Measurements from ENCODE around the gene PPP1R12C. TPM values are rescaled to one million over a fixed set of nuclear protein-coding genes. Genes with fewer than 3 reads are reported as not detected.

PPP1R12C gene
- total RNA-seq, 1 donor from 2014 or later = 110 TPM

GRCh38 chr19:55106591-55106990, 10.8 kb downstream of the PPP1R12C start:
- no peak for TF ChIP-seq CTCF (IDR thresholded peaks at IDR 0.05; ENCODE audit: unreplicated experiment)
- H3K4me1 Mint-ChIP-seq (ENCODE audit: low read depth) = no peaks in the 10 kb centered on the region
- H3K36me3 Mint-ChIP-seq (ENCODE audit: insufficient read depth) = peaks cover 25% of the 10 kb centered on the region
- no peaks in the 10 kb centered on the region for H3K27me3 Mint-ChIP-seq
- DNase-seq (ENCODE audit: low spot score, unreplicated experiment) = no peak
- H3K4me3 Mint-ChIP-seq (ENCODE audit: low read depth) = peak overlapping the region; percentile 3
- H3K27ac Mint-ChIP-seq = no peak overlapping the region
- H3K9me3 Mint-ChIP-seq (ENCODE audit: low read depth) = no peaks in the 10 kb centered on the region

GRCh38 chr19:55105237-55105636, 12.2 kb downstream of the PPP1R12C start:
- Mint-ChIP-seq H3K27me3 (no peaks in the 10 kb centered on the region), H3K27ac (no peak overlapping the region), H3K9me3 (ENCODE audit: low read depth) (no peaks in the 10 kb centered on the region), H3K4me1 (ENCODE audit: low read depth) (no peaks in the 10 kb centered on the region), H3K36me3 (ENCODE audit: insufficient read depth) (peaks cover 23% of the 10 kb centered on the region), H3K4me3 (ENCODE audit: low read depth) (no peak overlapping the region)
- no peak for DNase-seq (ENCODE audit: low spot score, unreplicated experiment)
- TF ChIP-seq CTCF (IDR thresholded peaks at IDR 0.05; ENCODE audit: unreplicated experiment) = no peak

- Mint-ChIP-seq H3K9me3 (ENCODE audit: low read depth) (no peaks in the 10 kb centered on the region), H3K4me3 (ENCODE audit: low read depth) (no peak overlapping the region), H3K4me1 (ENCODE audit: low read depth) (no peaks in the 10 kb centered on the region), H3K27ac (no peak overlapping the region), H3K27me3 (no peaks in the 10 kb centered on the region), H3K36me3 (ENCODE audit: insufficient read depth) (peaks cover 21% of the 10 kb centered on the region)
- no peak for TF ChIP-seq CTCF (IDR thresholded peaks at IDR 0.05; ENCODE audit: unreplicated experiment)
- DNase-seq (ENCODE audit: low spot score, unreplicated experiment) = no peak
These were observed 14.2 kb downstream of the PPP1R12C start for GRCh38 chr19:55103190-55103589.

GRCh38 chr19:55101261-55101660, 16.2 kb downstream of the PPP1R12C start:
- Mint-ChIP-seq H3K4me3 (ENCODE audit: low read depth) (no peak overlapping the region), H3K27ac (no peak overlapping the region), H3K27me3 (no peaks in the 10 kb centered on the region), H3K4me1 (ENCODE audit: low read depth) (no peaks in the 10 kb centered on the region), H3K9me3 (ENCODE audit: low read depth) (no peaks in the 10 kb centered on the region), H3K36me3 (ENCODE audit: insufficient read depth) (peaks cover 19% of the 10 kb centered on the region)
- no peak for DNase-seq (ENCODE audit: low spot score, unreplicated experiment)
- no peak for TF ChIP-seq CTCF (IDR thresholded peaks at IDR 0.05; ENCODE audit: unreplicated experiment)

- peaks cover 13% of the 10 kb centered on the region for H3K36me3 Mint-ChIP-seq (ENCODE audit: insufficient read depth)
- no peaks in the 10 kb centered on the region for H3K27me3 Mint-ChIP-seq
- H3K9me3 Mint-ChIP-seq (ENCODE audit: low read depth) = no peaks in the 10 kb centered on the region
- no peaks in the 10 kb centered on the region for H3K4me1 Mint-ChIP-seq (ENCODE audit: low read depth)
- peak overlapping the region; percentile 71 for H3K27ac Mint-ChIP-seq
- peak; percentile 16 for TF ChIP-seq CTCF (IDR thresholded peaks at IDR 0.05; ENCODE audit: unreplicated experiment)
- H3K4me3 Mint-ChIP-seq (ENCODE audit: low read depth) = no peak overlapping the region
- no peak for DNase-seq (ENCODE audit: low spot score, unreplicated experiment)
These were observed 17.6 kb downstream of the PPP1R12C start for GRCh38 chr19:55099557-55100506.

Measured in progenitor cell of endocrine pancreas (in vitro differentiated cells).